GM08714 (cell line): ENCODE results near the gene NFATC1.

Experiments used
- H3K4me3 ChIP-seq: fragments of 200-500 bp; sonication (Bioruptor generic); 2 replicates; pipeline ENCODE4 v1.5.1; 2014; ENCODE audit warnings: mild to moderate bottlenecking, low read length, inconsistent platforms
- ZNF274 ChIP-seq: IDR thresholded peaks from 2 replicates; pipeline ENCODE4 v1.6.1; 2012; ENCODE audit warnings: mild to moderate bottlenecking, low read depth, low read length

NFATC1 gene

GRCh38 chr18:79525556-79526467 lies 130.1 kb downstream of the NFATC1 start:
- TF ChIP-seq ZNF274 = no peak
- no peak overlapping the region for H3K4me3 ChIP-seq

GRCh38 chr18:79526468-79527460 lies 131.0 kb downstream of the NFATC1 start:
- TF ChIP-seq ZNF274 = no peak
- no peak overlapping the region for H3K4me3 ChIP-seq

GRCh38 chr18:79527656-79528315 lies 132.1 kb downstream of the NFATC1 start:
- no peak for TF ChIP-seq ZNF274
- H3K4me3 ChIP-seq = no peak overlapping the region

GRCh38 chr18:79528316-79528695 lies 132.6 kb downstream of the NFATC1 start:
- TF ChIP-seq ZNF274 = no peak
- no peak overlapping the region for H3K4me3 ChIP-seq

GRCh38 chr18:79528846-79529245 lies 133.1 kb downstream of the NFATC1 start:
- no peak for TF ChIP-seq ZNF274
- H3K4me3 ChIP-seq = no peak overlapping the region

- H3K4me3 ChIP-seq = no peak overlapping the region
- TF ChIP-seq ZNF274 = no peak
These were observed 133.6 kb downstream of the NFATC1 start for GRCh38 chr18:79529296-79529695.

- no peak for TF ChIP-seq ZNF274
- no peak overlapping the region for H3K4me3 ChIP-seq
These were observed 134.3 kb downstream of the NFATC1 start for GRCh38 chr18:79529991-79530390.

- TF ChIP-seq ZNF274 = no peak
- H3K4me3 ChIP-seq = no peak overlapping the region
These were observed 135.1 kb downstream of the NFATC1 start for GRCh38 chr18:79530821-79531220.

GRCh38 chr18:79531386-79531785 lies 135.7 kb downstream of the NFATC1 start:
- TF ChIP-seq ZNF274 = no peak
- no peak overlapping the region for H3K4me3 ChIP-seq

GRCh38 chr18:79531926-79532312 lies 136.2 kb downstream of the NFATC1 start:
- no peak overlapping the region for H3K4me3 ChIP-seq
- no peak for TF ChIP-seq ZNF274

- TF ChIP-seq ZNF274 = no peak
- no peak overlapping the region for H3K4me3 ChIP-seq
These were observed 136.7 kb downstream of the NFATC1 start for GRCh38 chr18:79532313-79533007.

- H3K4me3 ChIP-seq = no peak overlapping the region
- TF ChIP-seq ZNF274 = no peak
These were observed 137.4 kb downstream of the NFATC1 start for GRCh38 chr18:79533146-79533545.

- TF ChIP-seq ZNF274 = no peak
- no peak overlapping the region for H3K4me3 ChIP-seq
These were observed 137.9 kb downstream of the NFATC1 start for GRCh38 chr18:79533591-79533990.
